ENCODE data around the gene KCNJ9.

- TF ChIP-seq, protein P1, sequence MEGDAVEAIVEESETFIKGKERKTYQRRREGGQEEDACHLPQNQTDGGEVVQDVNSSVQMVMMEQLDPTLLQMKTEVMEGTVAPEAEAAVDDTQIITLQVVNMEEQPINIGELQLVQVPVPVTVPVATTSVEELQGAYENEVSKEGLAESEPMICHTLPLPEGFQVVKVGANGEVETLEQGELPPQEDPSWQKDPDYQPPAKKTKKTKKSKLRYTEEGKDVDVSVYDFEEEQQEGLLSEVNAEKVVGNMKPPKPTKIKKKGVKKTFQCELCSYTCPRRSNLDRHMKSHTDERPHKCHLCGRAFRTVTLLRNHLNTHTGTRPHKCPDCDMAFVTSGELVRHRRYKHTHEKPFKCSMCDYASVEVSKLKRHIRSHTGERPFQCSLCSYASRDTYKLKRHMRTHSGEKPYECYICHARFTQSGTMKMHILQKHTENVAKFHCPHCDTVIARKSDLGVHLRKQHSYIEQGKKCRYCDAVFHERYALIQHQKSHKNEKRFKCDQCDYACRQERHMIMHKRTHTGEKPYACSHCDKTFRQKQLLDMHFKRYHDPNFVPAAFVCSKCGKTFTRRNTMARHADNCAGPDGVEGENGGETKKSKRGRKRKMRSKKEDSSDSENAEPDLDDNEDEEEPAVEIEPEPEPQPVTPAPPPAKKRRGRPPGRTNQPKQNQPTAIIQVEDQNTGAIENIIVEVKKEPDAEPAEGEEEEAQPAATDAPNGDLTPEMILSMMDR (conservative IDR thresholded peaks at IDR 0.05; ENCODE audit: low read depth in 2 of 2) = no peak
- TF ChIP-seq EZH2 (IDR thresholded peaks at IDR 0.05; ENCODE audit: low read depth, unreplicated experiment) (no peak), POLR2AphosphoS5 (IDR thresholded peaks at IDR 0.05; ENCODE audit: low read depth) (no peak), ZNF114 (CRISPR knock-in tag; IDR thresholded peaks at IDR 0.05) (no peak), REST (IDR thresholded peaks at IDR 0.05; ENCODE audit: unreplicated experiment) (no peak), EZH2phosphoT487 (IDR thresholded peaks at IDR 0.05; ENCODE audit: unreplicated experiment) (no peak), JUNB (IDR thresholded peaks at IDR 0.05; ENCODE audit: unreplicated experiment) (no peak), CREB1 (CRISPR knock-in tag; IDR thresholded peaks at IDR 0.05; ENCODE audit: low read depth) (no peak)
Observed at GRCh38 chr1:160136121-160136925, 55.0 kb downstream of the KCNJ9 start.
